PFSK-1 (cell line): ENCODE data around the gene STK32B. TPM values are rescaled to one million over a fixed set of nuclear protein-coding genes. Genes with fewer than 3 reads are reported as not detected.

ENCODE experiments used
- FOXP2 ChIP-seq: optimal IDR thresholded peaks from 2 replicates; pipeline ENCODE3; 2011; ENCODE audit warnings: borderline replicate concordance, control low read depth, inconsistent platforms; ENCODE audit not compliant: insufficient read depth; ENCODE audit errors: extremely low read length, extremely low read depth
- POLR2AphosphoS5 ChIP-seq: IDR thresholded peaks from 2 replicates; pipeline ENCODE4 v1.6.1; 2012; ENCODE audit warnings: low read depth, mild to moderate bottlenecking, control low read depth, low read length, moderate library complexity
- REST ChIP-seq, 2 experiments: IDR thresholded peaks; 2 replicates each; pipeline versions ENCODE4 v1.6.1 to v1.8.0; 2011 to 2012; ENCODE audit warnings: low read depth in 2 of 2, low read length in 2 of 2, control low read depth in 1 of 2, inconsistent platforms in 1 of 2, mild to moderate bottlenecking in 1 of 2, moderate library complexity in 1 of 2; ENCODE audit not compliant: insufficient read depth in 1 of 2
- SIN3A ChIP-seq: IDR thresholded peaks from 2 replicates; pipeline ENCODE4 v1.6.1; 2012; ENCODE audit warnings: mild to moderate bottlenecking, low read length, moderate library complexity, borderline replicate concordance; ENCODE audit not compliant: insufficient read depth
- TAF1 ChIP-seq: IDR thresholded peaks from 2 replicates; pipeline ENCODE4 v1.6.1; 2012; ENCODE audit warnings: low read length, control low read depth, borderline replicate concordance; ENCODE audit not compliant: insufficient read depth
- polyA plus RNA-seq: library from polyadenylated mRNA; unstranded; fragments of >200 nt; gene quantifications from one replicate; pipeline ENCODE4 v1.2.1, GENCODE V29; 2012; ENCODE audit warnings: low read depth, missing spikeins; ENCODE audit not compliant: insufficient read length

STK32B gene
- polyA plus RNA-seq = 112 TPM

- TF ChIP-seq REST (IDR thresholded peaks at IDR 0.05; ENCODE audit: insufficient read depth in 1 of 2, low read depth in 2 of 2, low read length in 2 of 2) = 0 out of 4 replicates have a peak, but pooled peaks have one; percentile 27 to 32
- 0 out of 2 replicates have a peak, but pooled peaks have one; percentile 50 for TF ChIP-seq POLR2AphosphoS5
- peak; percentile 95; the same call in 1 of the 2 replicates for TF ChIP-seq SIN3A
- TF ChIP-seq FOXP2 = no peak
- TF ChIP-seq TAF1 = no peak
Observed at GRCh38 chr4:5051278-5052203, at the start of gene STK32B. Gene STK32B, plus strand, starts transcription at chr4:5051480.

GRCh38 chr4:5003372-5003857 lies 47.9 kb upstream of the STK32B start:
- no peak for TF ChIP-seq POLR2AphosphoS5
- no peak for TF ChIP-seq FOXP2
- no peak for TF ChIP-seq TAF1
- TF ChIP-seq SIN3A = no peak

GRCh38 chr4:5003918-5004317 lies 47.4 kb upstream of the STK32B start:
- no peak for TF ChIP-seq TAF1
- no peak for TF ChIP-seq SIN3A
- TF ChIP-seq POLR2AphosphoS5 = no peak
- no peak for TF ChIP-seq REST (IDR thresholded peaks at IDR 0.05; ENCODE audit: insufficient read depth in 1 of 2, low read depth in 2 of 2, low read length in 2 of 2)
- TF ChIP-seq FOXP2 = no peak

GRCh38 chr4:5004496-5004895 lies 46.8 kb upstream of the STK32B start:
- TF ChIP-seq TAF1 = no peak

GRCh38 chr4:5009796-5010195 lies 41.5 kb upstream of the STK32B start:
- TF ChIP-seq POLR2AphosphoS5 (no peak), TAF1 (no peak), FOXP2 (no peak), REST (IDR thresholded peaks at IDR 0.05; ENCODE audit: insufficient read depth in 1 of 2, low read depth in 2 of 2, low read length in 2 of 2) (no peak), SIN3A (no peak)

- TF ChIP-seq TAF1 = no peak
- TF ChIP-seq POLR2AphosphoS5 = no peak
- TF ChIP-seq FOXP2 = no peak
- TF ChIP-seq SIN3A = no peak
- TF ChIP-seq REST (IDR thresholded peaks at IDR 0.05; ENCODE audit: insufficient read depth in 1 of 2, low read depth in 2 of 2, low read length in 2 of 2) = no peak
Observed at GRCh38 chr4:5010984-5011383, 40.3 kb upstream of the STK32B start.
